Measurements from ENCODE around the gene CCNQ.

CCNQ gene

GRCh38 chrX:153598541-153599191 lies at the start of gene CCNQ:
Gene CCNQ (minus strand): TSS chrX:153599139. CDS start chrX:153599073, 66 bp downstream.
- in situ Hi-C loops (cut with MboI; ENCODE audit: low sequenced_read_pairs), result no loop called here

GRCh38 chrX:153647461-153648357 lies 48.8 kb upstream of the CCNQ start:
- in situ Hi-C loops (cut with MboI; ENCODE audit: low sequenced_read_pairs), result no loop called here

- in situ Hi-C loops (cut with MboI; ENCODE audit: low sequenced_read_pairs), result no loop called here
These were observed 47.9 kb upstream of the CCNQ start, which contains the start of gene DUSP9 for GRCh38 chrX:153646620-153647373. Gene DUSP9 (plus strand): TSS chrX:153647203. CDS start chrX:153647954, 751 bp downstream.

GRCh38 chrX:153645921-153646488 lies 47.1 kb upstream of the CCNQ start:
- in situ Hi-C loops (cut with MboI; ENCODE audit: low sequenced_read_pairs), result no loop called here

- in situ Hi-C loops (cut with MboI; ENCODE audit: low sequenced_read_pairs), result no loop called here
These were observed 46.2 kb upstream of the CCNQ start for GRCh38 chrX:153645151-153645550.

GRCh38 chrX:153644356-153645125 lies 45.6 kb upstream of the CCNQ start:
- in situ Hi-C loops (cut with MboI; ENCODE audit: low sequenced_read_pairs), result no loop called here

GRCh38 chrX:153643431-153644351 lies 44.8 kb upstream of the CCNQ start:
- in situ Hi-C loops (cut with MboI; ENCODE audit: low sequenced_read_pairs), result no loop called here

GRCh38 chrX:153642655-153643430 lies 43.9 kb upstream of the CCNQ start:
- in situ Hi-C loops (cut with MboI; ENCODE audit: low sequenced_read_pairs), result no loop called here

- in situ Hi-C loops (cut with MboI; ENCODE audit: low sequenced_read_pairs), result no loop called here
These were observed 43.2 kb upstream of the CCNQ start for GRCh38 chrX:153642051-153642654.

GRCh38 chrX:153641627-153642026 lies 42.7 kb upstream of the CCNQ start:
- in situ Hi-C loops (cut with MboI; ENCODE audit: low sequenced_read_pairs), result no loop called here

GRCh38 chrX:153640736-153641575 lies 42.0 kb upstream of the CCNQ start:
- in situ Hi-C loops (cut with MboI; ENCODE audit: low sequenced_read_pairs), result no loop called here

- in situ Hi-C loops (cut with MboI; ENCODE audit: low sequenced_read_pairs), result no loop called here
These were observed 41.2 kb upstream of the CCNQ start for GRCh38 chrX:153640045-153640686.

- in situ Hi-C loops (cut with MboI; ENCODE audit: low sequenced_read_pairs), result no loop called here
These were observed 40.5 kb upstream of the CCNQ start for GRCh38 chrX:153639177-153640044.

- in situ Hi-C loops (cut with MboI; ENCODE audit: low sequenced_read_pairs), result no loop called here
These were observed 39.7 kb upstream of the CCNQ start for GRCh38 chrX:153638436-153639176.

GRCh38 chrX:153638041-153638371 lies 39.1 kb upstream of the CCNQ start:
- in situ Hi-C loops (cut with MboI; ENCODE audit: low sequenced_read_pairs), result no loop called here

Measured in hTERT RPE-1 (cell line).